Measurements from ENCODE around the gene FRS2. TPM values are rescaled to one million over a fixed set of nuclear protein-coding genes. Genes with fewer than 3 reads are reported as not detected.
A peak's percentile ranks its signal among the peaks of the same experiment; 100 is the strongest.

FRS2 gene
- total RNA-seq, 1 experiment from 2014 or later = 33.7 TPM

GRCh38 chr12:69569236-69569635 is 99.0 kb downstream of the FRS2 start:
- no peak overlapping the region for H3T11ph ChIP-seq (ENCODE audit: low read length)
- no CpG with 5 or more reads among the region's 4 CpGs for WGBS (ENCODE audit: extremely low coverage, insufficient read length, low lambda C conversion rate)
- peak overlapping the region in 1 of 3 experiments; percentile 31; a peak in 2 of 7 replicates for H3K27ac Mint-ChIP-seq
- H4K8ac ChIP-seq (replicated peaks; ENCODE audit: insufficient read length, low read depth, low read length) = no peak overlapping the region
- DNase-seq = no peak
- H2BK5ac ChIP-seq (ENCODE audit: insufficient read length, low read length) = no peak overlapping the region
- H3K4me1 ChIP-seq (ENCODE audit: insufficient read depth, low read length) = no peaks in the 10 kb centered on the region
- H3K18ac ChIP-seq (ENCODE audit: insufficient read length, low read depth, low read length) = no peak overlapping the region
- no peak overlapping the region for H3K14ac ChIP-seq (ENCODE audit: insufficient read depth, low read length)
- H4K20me1 ChIP-seq (ENCODE audit: control insufficient read depth, insufficient read depth, insufficient read length) = no peaks in the 10 kb centered on the region
- H3K23me2 ChIP-seq (ENCODE audit: insufficient read length, low read depth, low read length, poor library complexity, severe bottlenecking) = no peaks in the 10 kb centered on the region
- H3K79me1 ChIP-seq (ENCODE audit: insufficient read depth, low read depth, low read length, poor library complexity, severe bottlenecking) = no peaks in the 10 kb centered on the region
- no peaks in the 10 kb centered on the region for H3K27me3 Mint-ChIP-seq (ENCODE audit: low read depth)
- H2BK12ac ChIP-seq (ENCODE audit: insufficient read length, low read depth, low read length) = no peak overlapping the region
- H3K9me3 Mint-ChIP-seq = no peaks in the 10 kb centered on the region
- H3K4me2 ChIP-seq (ENCODE audit: insufficient read depth, insufficient read length, low read length) = no peak overlapping the region
- H3K36me3 Mint-ChIP-seq (ENCODE audit: insufficient read depth in 1 of 3, low read depth in 3 of 3) = peaks cover 18 to 36% (median 30%) of the 10 kb centered on the region in 3 experiments
- no peak overlapping the region for H2BK120ac ChIP-seq (ENCODE audit: low read depth, low read length, poor library complexity, severe bottlenecking)
- no peaks in the 10 kb centered on the region for H3K79me2 ChIP-seq (ENCODE audit: insufficient read depth, low read length)
- no peak overlapping the region for H3K4ac ChIP-seq (ENCODE audit: low read depth, low read length)
- no peak overlapping the region for H4K91ac ChIP-seq (ENCODE audit: insufficient read length, low read depth, low read length)
- TF ChIP-seq CTCF (conservative IDR thresholded peaks at IDR 0.05) = no peak
- no peak overlapping the region for H3K56ac ChIP-seq (ENCODE audit: insufficient read length, low read depth, low read length)
- no peak overlapping the region for H4K5ac ChIP-seq (ENCODE audit: insufficient read length, low read depth, low read length)
- no peak overlapping the region for H2AFZ ChIP-seq (ENCODE audit: low read length)
- H2BK20ac ChIP-seq (ENCODE audit: low read depth, low read length, poor library complexity, severe bottlenecking) = no peak overlapping the region
- H3K9me3 ChIP-seq (ENCODE audit: control insufficient read depth, low read depth, low read length) = no peaks in the 10 kb centered on the region
- H3K4me3 Mint-ChIP-seq = no peak overlapping the region; a peak in 1 of 5 replicates
- H2AK5ac ChIP-seq (ENCODE audit: insufficient read length, low read length) = no peak overlapping the region
- H3K27ac ChIP-seq (ENCODE audit: insufficient read length, low read depth, low read length) = no peak overlapping the region
- H2BK15ac ChIP-seq (ENCODE audit: low read depth, low read length) = no peak overlapping the region
- no peaks in the 10 kb centered on the region for H3K27me3 ChIP-seq (ENCODE audit: insufficient read depth, low read length)
- H3K23ac ChIP-seq (ENCODE audit: insufficient read length, low read depth, low read length) = no peak overlapping the region
- no peak overlapping the region for H3K9ac ChIP-seq (ENCODE audit: extremely low read depth, insufficient read length, low read length)
- no peaks in the 10 kb centered on the region for H3K4me1 Mint-ChIP-seq
